ENCODE data around the gene EPB41L4A.
"Not testable (repeated sequence)": the region's sequence is repeated elsewhere in the genome, so short reads cannot be mapped to it uniquely, and the experiment has no call there.

Gene EPB41L4A

DNA sequence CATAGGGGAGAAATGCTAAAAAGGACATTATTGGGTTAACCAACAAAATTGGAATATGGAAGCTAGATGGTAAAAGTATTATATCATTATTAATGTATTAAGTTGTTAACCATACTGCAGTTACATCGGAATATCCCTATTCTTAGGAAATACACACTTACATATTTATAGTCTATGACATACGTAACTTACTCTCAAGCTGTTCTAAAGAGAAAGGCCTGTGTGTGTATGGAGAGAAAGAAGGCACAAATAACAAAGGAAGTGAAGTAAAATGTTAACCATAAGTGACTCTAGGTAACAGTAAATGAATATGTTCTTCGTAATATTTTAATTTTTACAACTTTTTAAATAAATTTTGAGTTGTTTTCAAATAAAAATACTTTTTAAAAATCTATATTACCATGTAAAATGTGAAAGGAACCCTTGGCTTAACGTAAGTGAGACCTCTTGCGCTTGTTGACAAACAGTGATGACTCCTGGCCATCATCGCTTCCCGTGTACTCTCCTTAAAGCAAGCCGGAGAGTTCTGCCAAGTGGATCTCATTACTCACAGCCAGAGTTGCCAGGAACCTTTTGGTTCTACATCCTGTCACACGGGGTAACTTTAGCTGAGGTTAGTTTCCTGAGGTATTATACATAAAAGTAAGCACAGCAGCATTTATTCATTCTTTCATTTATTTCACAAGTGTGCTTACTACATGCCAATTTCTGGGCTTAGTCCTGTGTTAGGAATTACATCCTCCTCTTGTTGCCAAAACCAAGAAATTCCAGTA, 165.4 kb downstream of the EPB41L4A start:
- DNase-seq (ENCODE audit: low read depth), result no peak

DNA sequence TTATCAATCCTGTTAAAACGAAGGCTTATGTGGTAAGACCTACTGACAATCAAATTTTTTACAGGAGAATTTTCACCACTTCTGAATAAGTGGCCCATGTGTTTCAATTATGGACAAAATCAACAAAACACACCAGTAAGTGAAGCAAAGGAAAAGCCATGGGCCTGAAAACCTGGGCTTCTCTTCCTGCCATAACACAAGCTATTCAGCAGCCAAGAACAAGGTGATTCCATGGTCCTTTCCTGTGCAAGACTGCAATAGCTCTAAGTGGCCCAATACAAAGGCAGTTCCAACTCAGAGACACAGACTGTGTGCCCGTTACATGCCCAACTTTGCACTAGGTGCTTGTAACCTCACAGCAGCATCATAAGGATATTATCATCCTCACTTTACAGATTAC, 168.5 kb downstream of the EPB41L4A start:
- no peak for DNase-seq (ENCODE audit: low read depth)

DNA sequence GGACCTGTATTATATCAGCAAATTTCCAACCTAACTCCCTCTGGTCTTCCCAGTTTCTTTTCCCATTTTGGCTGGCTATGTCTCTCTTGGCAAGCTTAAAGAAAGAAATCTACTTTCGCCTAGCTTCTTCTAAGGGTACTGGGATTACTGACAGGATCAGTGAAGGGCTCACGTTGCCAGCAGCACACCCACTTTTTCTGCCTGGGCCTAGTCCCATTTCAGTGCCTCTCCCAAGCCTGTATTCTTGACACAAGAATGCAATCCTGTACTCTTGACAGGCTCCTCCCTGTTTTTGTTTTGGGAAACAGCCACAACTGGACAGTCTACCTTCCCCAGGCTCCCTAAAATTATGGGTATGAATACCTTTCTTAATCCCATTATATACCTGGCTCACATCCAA, 170.5 kb downstream of the EPB41L4A start:
- DNase-seq (ENCODE audit: low read depth), result no peak

DNA sequence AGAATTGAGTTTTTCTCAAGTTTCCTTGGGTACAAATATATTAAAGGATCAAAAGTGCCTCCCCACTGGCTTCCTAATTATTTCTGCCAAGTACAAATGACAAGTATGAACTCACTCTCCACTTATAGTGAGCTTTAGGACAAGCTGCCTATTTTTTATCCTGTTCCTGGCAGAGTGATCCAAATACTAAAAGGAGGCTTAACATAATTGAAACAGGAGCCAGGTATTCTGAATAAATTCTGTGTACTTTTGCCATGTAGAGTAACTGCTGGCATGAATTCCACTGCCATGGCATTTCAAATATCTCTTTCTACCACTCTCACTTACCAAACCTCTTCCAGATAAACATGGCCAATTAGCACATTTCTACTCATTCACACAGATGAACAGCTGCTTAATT, 171.1 kb downstream of the EPB41L4A start:
- DNase-seq (ENCODE audit: low read depth), result no peak

DNA sequence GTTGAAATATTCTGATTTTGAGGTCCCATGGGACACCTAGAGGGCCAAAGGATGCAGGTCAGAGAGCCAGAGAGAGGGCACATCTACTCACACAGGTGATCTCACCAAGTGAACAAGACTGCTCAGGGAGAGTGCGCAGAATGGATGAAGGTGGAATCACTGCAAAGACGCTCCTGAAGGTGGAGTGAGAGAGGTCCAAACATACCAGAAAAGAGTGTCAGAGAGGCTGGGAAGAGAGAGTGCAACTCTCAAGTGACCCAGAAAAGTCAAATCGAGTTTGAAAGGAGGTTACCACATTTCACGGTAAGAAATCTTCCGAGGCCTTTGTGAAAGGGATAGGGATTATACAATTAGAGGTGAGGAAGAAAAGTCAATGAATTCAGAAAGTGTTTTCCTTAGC, 173.4 kb downstream of the EPB41L4A start:
- DNase-seq (ENCODE audit: low read depth), result no peak

DNA sequence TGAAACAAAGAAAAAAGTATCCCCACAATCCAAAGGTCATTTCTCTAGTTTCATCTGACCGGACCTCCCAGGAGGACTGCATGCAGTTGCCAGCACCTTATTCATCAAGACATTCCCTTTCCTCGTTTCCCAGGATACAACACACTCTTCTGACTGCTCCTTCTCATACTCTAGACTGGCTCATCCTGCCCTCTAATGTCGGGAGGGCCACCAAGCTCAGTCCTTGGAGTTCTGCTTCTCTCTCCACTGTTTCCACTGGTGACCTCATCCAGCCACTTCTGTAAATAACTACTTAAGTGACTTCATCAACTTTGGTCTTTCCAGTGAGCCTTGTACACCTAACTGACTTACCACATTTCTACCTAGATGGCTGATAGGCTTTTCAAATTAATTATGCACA, 179.1 kb downstream of the EPB41L4A start:
- no peak for DNase-seq (ENCODE audit: low read depth)

DNA sequence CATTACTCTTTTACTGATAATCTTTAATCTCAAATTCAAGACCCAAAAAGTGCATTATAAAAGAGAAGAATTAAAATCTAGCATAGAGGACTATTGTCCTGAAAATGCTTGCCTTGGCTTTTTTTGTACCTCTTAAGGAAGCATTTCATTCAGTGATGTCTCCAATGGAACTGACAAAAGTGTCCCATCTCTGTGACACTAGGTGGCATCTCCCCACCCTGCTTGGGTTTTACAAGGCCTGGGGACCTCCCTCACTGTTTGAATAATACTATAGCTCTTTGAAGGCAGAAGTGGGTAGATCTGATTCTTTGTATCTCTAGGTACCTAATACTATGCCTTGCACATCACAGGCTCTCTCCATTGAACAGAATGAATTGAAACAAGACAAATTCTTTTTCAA, 180.6 kb downstream of the EPB41L4A start:
- DNase-seq (ENCODE audit: low read depth), result no peak

DNA sequence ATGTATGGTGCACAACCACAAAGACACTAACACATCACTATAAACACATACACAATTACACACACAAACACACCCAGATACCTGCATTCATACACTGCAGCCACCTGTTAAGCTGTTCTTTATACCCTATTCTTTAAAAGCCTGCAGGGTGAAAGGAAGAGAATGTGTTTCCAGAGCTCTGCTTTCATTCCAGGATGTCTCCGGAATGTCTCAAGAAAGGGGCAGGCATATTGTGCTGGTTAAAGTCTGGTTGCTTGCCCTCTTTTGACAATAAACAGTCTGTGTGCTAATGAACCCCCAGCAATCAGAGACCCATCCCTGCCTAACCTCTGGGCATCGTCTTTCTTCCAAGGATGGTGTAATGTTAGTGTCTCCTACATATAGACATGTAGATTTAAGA, 181.6 kb downstream of the EPB41L4A start:
- no peak for DNase-seq (ENCODE audit: low read depth)

DNA sequence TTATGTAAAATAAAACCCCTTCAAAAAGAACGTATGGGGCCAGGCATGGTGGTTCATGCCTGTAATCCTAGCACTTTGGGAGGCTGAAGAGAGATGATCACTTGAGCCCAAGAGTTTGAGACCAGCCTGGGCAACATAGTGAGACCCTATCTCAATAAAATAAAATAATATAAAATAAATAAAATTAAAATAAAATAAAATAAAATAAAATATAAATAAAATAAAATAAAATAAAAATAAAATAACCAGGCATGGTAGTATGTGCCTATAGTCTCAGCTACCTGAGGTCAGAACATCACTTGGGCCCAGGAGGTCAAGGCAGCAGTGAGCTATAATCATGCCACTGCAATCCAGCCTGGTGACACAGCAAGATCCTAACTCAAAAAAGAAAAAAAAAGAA, 185.1 kb downstream of the EPB41L4A start:
- DNase-seq (ENCODE audit: low read depth), result no peak

DNA sequence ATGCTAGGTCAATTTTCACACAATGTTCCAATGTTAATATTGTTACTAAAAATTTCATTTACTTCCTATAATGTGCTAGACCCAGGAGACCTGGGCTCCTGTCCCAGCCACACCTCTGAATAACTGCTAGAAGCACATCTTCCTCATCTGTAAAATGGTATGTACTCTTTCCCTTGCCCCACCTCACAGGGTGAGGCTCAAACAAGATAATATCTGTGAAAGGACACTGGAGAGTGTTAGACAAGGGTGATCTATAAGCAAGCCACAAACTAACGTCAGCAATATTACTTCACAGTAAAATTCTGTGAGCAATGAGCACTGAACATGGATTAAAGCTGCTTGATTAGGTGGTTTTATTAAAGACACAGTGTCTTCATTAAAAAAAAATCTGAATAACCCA, 186.4 kb downstream of the EPB41L4A start:
- DNase-seq (ENCODE audit: low read depth), result no peak

DNA sequence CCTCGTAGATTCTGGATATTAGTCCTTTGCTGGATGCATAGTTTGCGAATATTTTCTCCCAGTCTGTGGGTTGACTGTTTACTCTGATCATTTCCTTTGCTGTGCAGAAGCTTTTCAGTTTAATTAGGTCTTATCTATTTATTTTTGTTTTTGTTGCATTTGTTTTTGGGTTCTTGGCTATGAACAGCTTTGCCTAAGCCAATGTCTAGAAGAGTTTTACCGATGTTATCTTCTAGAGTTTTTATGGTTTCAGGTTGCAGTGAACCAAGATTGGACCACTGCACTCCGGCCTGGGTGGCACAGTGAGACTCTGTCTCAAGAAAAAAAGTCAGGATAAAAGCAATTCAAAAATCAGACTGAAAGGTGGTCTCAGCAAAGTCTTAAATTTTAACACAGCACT, 188.5 kb downstream of the EPB41L4A start:
- no peak for DNase-seq (ENCODE audit: low read depth)

DNA sequence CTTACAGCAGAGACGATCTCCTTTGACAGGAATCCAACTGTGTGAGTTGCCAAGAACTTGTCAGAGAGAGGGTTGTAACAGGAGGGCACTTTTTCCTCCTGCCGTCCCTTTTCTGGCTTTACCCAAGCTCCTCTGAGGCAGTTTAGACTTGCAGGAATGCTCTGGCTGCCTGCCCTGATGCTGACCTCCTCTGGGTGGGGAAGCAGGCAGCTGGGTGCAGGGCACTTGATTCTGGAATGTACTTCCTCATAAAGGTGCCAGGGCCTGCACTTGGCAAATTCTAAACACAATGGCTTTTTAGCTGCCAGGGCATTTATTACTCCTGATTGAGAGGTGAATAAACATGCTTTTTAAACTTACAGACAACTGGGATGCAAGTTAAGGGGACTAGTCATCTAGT, 190.4 kb downstream of the EPB41L4A start:
- DNase-seq (ENCODE audit: low read depth), result no peak

DNA sequence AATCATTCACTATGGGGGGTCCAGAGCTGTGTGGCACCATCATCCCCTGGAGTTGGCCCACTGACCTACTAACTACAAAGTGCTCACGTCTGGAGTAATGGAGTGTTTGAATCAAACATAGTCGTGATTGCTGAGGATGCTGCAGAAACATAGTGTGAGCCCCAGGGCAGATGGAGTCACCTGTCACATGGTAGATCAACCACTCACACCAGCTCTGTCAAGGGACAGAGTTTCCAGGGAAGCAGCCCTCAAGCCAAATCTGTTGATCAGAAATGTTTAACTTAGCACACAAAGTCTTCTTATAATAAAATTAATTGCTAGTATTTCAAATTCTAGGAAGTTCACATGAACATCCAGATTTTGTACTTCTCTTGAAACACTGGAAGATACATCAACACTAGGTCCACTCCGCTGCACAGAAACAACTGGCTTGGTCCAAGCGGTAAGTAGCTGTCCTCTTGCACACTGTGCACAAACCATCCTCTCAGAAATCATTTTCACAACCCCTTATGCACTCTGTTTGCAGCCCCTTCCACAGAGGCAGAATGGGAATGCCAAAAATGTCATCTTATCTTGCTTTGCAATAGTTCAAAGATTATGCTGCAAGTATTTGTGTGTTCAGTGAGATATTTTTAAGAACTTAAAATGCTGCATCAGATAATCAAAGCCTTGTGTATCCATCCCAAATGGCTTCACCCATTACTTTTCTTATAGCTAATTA, 191.0 kb downstream of the EPB41L4A start:
- no peak for DNase-seq (ENCODE audit: low read depth)

DNA sequence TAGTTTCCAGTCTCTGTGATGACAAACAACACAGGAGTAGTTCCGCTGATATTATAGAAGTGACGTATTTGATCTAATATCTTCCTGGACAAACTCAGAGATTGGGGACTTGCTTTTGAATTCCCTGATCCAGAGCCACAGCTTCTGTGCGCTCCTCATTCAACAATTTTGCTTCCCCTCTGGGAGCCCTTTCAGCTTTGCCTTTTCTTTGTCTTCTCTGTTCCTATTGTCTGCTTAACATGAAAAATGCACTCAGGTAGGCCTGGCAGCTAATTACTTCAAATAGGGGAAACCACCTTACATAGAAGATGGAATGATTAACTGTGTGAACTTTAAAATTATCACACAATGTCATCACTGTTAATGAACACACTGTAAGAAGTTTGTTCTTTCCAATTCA, 192.9 kb downstream of the EPB41L4A start:
- DNase-seq (ENCODE audit: low read depth), result no peak

DNA sequence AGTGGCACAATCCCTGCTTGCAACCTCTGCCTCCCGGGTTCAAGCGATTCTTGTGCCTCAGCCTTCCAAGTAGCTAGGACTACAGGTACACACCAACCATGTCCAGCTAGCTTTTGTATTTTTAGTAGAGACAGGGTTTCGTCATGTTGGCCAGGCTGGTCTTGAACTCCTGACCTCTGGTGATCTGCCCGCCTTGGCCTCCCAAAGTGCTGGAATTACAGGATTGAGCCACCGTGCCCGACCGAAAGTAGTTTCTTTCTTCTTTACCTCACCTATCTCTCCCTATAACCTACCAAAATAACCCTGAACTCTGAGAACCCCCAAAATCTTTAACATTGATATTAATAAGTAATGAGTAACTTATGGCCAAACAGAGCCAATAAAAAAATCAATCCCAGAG, 196.1 kb downstream of the EPB41L4A start:
- DNase-seq (ENCODE audit: low read depth), result not testable (repeated sequence)

DNA sequence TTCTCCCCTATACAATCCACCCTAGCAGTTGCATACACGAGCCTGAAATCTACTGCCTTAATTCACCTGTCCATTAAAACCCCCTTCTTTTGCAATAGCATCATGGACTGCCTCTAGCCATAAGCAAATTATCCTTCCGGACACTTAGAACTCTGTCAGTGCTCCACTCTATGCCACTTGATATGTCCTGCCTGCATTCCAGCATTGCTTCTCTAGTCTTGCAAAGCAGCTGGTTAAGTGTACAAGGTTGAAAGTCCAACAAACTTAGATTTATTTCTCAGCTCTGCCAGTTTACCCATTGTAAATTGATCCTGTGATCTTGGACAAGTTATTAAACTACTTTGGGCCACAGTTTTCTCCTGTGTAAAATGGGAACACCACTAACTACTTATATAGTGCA, 197.9 kb downstream of the EPB41L4A start:
- no peak for DNase-seq (ENCODE audit: low read depth)

DNA sequence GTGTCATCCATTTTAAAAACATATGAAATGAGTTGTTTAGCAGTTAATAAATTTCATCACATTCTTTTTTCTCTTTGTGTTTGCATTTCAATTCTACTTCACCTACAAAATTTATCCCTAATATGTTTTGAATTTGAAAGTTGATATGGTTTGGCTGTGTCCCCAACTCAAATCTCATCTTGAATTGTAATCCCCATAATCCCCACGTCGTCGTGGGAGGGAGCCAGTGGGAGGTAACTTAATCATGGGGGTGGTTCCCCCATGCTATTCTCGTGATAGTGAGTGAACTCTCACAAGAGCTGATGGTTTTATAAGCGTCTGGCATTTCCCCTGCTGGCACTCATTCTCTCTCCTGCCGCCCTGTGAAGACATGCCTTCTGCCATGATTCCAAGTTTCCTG, 200.1 kb downstream of the EPB41L4A start:
- DNase-seq (ENCODE audit: low read depth), result no peak

DNA sequence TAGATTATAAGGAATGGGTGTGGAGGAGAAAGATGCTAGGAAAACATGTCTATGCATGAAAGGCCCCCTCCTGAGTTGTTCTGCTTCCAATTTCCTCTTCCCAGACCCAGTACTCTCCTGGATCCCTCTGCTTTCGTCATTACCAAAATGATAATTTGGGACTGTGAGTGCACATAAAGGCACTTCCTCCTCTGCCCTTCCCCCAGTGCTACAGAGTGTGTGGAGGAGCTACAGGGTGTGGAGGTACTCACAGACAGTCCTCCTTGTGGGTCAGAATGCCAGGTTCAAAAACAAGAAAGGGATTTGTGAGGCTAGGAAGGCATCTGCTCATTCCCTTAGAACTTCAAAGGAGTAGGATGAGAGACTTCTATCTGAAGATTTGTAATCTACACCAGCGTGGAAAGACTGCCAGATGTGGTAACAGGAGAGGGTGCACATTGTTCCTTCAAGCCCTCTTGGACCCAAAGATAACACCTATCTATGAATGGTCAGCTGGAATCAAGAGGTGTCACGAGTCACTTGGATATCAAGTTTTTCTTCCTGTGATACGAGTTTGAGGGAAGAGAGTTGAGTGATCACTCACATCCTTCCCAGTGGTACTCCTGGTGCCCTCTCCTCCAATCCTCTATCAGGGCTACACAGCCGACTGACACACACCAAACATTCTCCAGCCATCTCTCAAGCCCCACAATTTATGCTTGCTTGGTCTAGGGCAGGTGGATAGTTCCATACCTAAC, 201.1 kb downstream of the EPB41L4A start:
- no peak for DNase-seq (ENCODE audit: low read depth)

DNA sequence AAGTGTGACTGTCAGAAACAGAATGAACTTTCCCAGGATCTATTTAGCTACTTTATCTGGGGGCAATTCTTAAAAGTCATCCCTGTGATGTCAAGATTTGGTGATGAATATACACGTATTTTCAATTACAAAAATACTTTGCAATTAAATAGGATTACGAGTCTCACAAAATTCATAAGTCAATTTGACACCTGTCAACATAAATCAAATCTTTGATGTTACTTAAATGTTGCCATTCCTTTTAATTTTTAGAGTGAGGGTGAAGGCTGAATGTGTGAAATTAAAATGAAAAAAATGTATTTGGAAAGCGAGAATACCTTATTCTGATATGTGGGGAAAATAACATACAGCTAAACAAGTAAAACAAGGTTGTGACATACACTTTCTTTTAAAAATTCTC, 202.9 kb downstream of the EPB41L4A start:
- DNase-seq (ENCODE audit: low read depth), result no peak

DNA sequence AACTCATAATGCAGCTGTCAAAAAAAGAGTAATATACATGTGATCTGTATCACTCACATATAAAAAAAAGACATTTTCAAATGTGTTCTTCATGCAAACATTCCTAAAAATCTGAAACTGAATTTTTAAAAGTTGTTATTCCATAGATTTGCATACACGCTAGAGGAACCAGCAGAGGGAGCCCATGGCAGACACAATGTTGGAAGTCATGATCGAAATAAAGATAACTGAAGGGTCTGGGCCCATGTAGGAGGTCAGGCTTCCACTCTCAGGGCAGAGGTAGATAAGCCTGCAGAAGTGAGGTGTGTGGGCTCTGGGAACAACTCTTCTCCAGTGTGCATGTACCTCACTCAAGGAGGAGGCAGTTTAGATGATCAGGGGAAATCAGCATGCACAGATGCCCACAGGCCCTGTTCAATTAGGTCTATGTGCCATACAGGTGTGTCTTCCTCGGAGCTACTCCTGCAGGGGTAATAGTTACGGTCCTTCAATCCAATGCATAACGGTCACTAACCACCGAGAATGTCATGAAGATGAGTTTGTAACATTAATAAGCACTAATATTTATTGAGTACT, 208.6 kb downstream of the EPB41L4A start:
- DNase-seq (ENCODE audit: low read depth), result no peak

DNA sequence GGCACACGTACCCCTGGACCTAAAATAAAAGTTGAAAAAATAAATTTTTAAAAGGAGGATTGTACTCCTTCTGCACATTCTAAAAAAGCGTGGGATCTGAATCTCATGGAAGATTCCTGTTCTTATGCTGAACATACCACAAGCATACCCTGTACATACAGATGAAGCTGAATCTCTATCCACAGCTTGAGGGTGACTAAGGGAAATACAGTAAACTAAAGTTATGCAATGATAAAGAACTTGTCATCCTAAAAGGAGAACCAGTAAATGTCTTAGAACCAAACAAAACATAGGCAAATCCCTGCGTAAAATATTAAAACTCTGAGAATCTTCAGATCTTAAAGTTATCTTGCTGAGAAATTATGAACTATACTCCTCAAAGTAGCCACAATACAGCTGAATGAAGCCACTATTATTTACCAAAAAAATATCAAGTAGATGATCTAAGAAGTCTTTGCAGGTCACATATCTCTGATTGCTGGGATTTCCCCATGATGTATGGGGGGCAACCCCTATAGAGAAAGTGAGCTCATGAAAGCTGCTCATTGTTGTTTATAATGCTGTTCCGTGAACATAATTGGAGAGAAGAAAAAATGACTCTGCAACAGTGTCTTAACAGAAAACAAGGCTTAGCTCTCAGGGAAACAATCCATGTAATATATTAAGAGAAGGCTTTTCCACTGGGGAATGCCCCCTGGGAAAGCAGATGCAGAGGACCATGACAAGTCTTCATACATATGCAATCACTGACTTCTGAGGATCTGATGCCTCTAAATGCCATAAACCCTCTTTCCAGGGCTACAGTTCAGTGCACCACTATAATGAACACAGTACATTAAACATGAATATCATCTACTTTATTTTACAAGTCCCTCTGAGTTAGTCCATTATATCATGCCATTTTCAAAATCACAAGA, 210.1 kb downstream of the EPB41L4A start:
- DNase-seq (ENCODE audit: low read depth), result no peak

DNA sequence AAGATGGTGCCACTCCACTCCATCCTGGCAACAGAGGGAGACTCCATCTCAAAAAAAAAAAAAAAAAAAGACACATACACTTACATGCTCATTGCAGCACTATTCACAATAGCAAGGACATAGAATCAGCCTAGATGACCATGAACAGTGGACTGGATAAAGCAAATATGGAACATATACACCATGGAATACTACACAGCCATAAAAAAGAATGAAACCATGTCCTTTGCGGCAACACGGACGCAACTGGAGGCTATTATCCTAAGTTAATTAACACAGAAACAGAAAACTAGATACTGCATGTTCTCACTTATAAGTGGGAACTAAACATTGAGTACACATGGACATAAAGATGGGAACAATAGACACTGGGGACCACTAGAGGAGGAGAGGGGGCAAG, 210.9 kb downstream of the EPB41L4A start:
- not testable (repeated sequence) for DNase-seq (ENCODE audit: low read depth)
